ENCODE measurements around the gene IGFBP3. TPM values are rescaled to one million over a fixed set of nuclear protein-coding genes. Genes with fewer than 3 reads are reported as not detected.

The IGFBP3 gene
- total RNA-seq, 3 donors from 2014 or later = 27.0 to 41.5 (median 40.6) TPM

DNA sequence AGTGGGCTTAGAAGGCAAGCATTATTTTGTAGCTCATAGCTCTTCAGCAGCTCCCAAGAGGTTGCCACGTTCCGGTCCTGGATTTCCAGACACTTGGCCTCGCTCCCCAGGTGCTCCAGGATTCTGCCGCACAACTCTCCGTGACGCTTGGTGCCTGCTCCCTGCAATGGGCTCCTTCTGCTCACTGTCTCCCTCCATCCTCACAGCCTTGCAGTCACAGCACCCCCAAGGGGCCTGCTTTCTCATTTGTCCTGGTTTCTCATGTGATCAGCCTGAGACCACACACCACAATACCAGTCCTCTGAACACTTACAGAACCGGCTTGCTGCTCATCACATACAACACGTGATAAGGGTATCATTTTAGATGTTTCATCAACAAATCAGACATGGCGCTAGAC lies 9.8 kb downstream of the IGFBP3 start:
- TF ChIP-seq, protein P1, sequence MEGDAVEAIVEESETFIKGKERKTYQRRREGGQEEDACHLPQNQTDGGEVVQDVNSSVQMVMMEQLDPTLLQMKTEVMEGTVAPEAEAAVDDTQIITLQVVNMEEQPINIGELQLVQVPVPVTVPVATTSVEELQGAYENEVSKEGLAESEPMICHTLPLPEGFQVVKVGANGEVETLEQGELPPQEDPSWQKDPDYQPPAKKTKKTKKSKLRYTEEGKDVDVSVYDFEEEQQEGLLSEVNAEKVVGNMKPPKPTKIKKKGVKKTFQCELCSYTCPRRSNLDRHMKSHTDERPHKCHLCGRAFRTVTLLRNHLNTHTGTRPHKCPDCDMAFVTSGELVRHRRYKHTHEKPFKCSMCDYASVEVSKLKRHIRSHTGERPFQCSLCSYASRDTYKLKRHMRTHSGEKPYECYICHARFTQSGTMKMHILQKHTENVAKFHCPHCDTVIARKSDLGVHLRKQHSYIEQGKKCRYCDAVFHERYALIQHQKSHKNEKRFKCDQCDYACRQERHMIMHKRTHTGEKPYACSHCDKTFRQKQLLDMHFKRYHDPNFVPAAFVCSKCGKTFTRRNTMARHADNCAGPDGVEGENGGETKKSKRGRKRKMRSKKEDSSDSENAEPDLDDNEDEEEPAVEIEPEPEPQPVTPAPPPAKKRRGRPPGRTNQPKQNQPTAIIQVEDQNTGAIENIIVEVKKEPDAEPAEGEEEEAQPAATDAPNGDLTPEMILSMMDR (IDR thresholded peaks at IDR 0.05) = no peak
- Histone ChIP-seq H3K4me1 (ENCODE audit: low read depth) (no peaks in the 10 kb centered on the region), H3K36me3 (ENCODE audit: low read depth) (no peaks in the 10 kb centered on the region), H3K4me3 (no peak overlapping the region), H3K9me3 (no peaks in the 10 kb centered on the region)
- intact Hi-C loops (cut with DNase I, micrococcal nuclease) = loop anchor here in 1 of 2 donors (10.0 kb wide), 1 partner anchor 1263 kb away; no protein-coding TSS in a partner anchor
- no peak for ATAC-seq
- no peak for DNase-seq

GRCh38 chr7:45910855-45911254 lies 10.2 kb downstream of the IGFBP3 start:
- ATAC-seq (no peak), DNase-seq (no peak)
- H3K9me3 ChIP-seq = no peaks in the 10 kb centered on the region
- no peak overlapping the region for H3K4me3 ChIP-seq
- no peaks in the 10 kb centered on the region for H3K4me1 ChIP-seq (ENCODE audit: low read depth)
- H3K36me3 ChIP-seq (ENCODE audit: low read depth) = no peaks in the 10 kb centered on the region
- TF ChIP-seq, protein P1 (IDR thresholded peaks at IDR 0.05) = no peak
- intact Hi-C loops (cut with DNase I, micrococcal nuclease) = loop anchor here in 1 of 2 donors (10.0 kb wide), 1 partner anchor 1264 kb away; no protein-coding TSS in a partner anchor

DNA sequence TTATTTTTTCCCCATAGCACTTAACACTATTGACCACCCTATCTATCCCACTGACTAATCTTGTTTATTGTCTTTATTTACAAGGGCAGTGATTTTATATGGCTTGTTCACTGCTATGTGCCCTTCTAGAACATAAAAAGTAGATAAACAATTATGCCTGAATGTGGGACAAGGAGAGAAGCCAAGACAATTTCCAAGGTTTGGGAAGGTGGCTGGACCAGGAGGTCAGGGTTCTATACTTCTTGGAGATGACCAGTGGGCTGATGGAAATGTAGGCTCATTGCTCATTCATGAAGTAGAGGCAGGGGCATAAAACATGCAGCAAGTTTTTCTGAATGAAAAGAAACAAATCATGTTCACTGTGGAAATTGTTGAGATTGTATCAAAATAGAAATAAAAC lies 11.5 kb downstream of the IGFBP3 start:
- DNase-seq (no peak), ATAC-seq (no peak)
- no peaks in the 10 kb centered on the region for H3K9me3 ChIP-seq
- intact Hi-C loops (cut with DNase I, micrococcal nuclease) = no loop called here
- no peaks in the 10 kb centered on the region for H3K4me1 ChIP-seq (ENCODE audit: low read depth)
- H3K36me3 ChIP-seq (ENCODE audit: low read depth) = no peaks in the 10 kb centered on the region
- no peak overlapping the region for H3K4me3 ChIP-seq
- TF ChIP-seq, protein P1 (IDR thresholded peaks at IDR 0.05) = no peak

- Histone ChIP-seq H3K4me1 (ENCODE audit: low read depth) (no peaks in the 10 kb centered on the region), H3K4me3 (no peak overlapping the region), H3K9me3 (no peaks in the 10 kb centered on the region), H3K36me3 (ENCODE audit: low read depth) (no peaks in the 10 kb centered on the region)
- DNase-seq (no peak), ATAC-seq (no peak)
- TF ChIP-seq, protein P1 (IDR thresholded peaks at IDR 0.05) = no peak
- intact Hi-C loops (cut with DNase I, micrococcal nuclease) = no loop called here
Observed at GRCh38 chr7:45902820-45903219, 18.3 kb downstream of the IGFBP3 start.

DNA sequence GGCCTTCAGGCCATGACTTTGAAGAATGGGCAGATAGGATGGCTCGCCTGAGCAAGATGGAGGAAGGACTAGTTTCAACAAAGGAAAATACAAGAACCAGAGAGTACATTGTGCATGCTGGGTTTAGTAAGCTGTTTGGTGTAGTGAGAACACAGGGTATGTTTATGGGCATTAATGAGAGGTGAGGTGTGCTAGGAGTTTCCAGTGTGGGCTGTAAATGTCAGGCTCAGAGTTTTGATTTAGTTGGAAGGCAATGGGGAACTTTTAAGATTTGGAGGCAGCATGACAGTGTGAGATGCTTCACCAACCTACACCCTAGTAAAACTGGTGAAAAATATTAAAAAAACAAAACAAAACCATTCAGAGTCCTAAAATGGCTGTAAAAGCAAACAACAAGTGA lies 19.5 kb downstream of the IGFBP3 start:
- ATAC-seq = no peak
- Histone ChIP-seq H3K36me3 (ENCODE audit: low read depth) (no peaks in the 10 kb centered on the region), H3K4me3 (no peak overlapping the region), H3K9me3 (no peaks in the 10 kb centered on the region), H3K4me1 (ENCODE audit: low read depth) (no peaks in the 10 kb centered on the region)
- DNase-seq = no peak
- TF ChIP-seq, protein P1 (IDR thresholded peaks at IDR 0.05) = no peak
- intact Hi-C loops (cut with DNase I, micrococcal nuclease) = no loop called here

- no peaks in the 10 kb centered on the region for H3K36me3 ChIP-seq (ENCODE audit: low read depth)
- no peaks in the 10 kb centered on the region for H3K4me1 ChIP-seq (ENCODE audit: low read depth)
- DNase-seq = no peak
- TF ChIP-seq, protein P1 (IDR thresholded peaks at IDR 0.05) = no peak
- ATAC-seq = no peak
- no peaks in the 10 kb centered on the region for H3K9me3 ChIP-seq
- intact Hi-C loops (cut with DNase I, micrococcal nuclease) = no loop called here
- no peak overlapping the region for H3K4me3 ChIP-seq
Observed at GRCh38 chr7:45898222-45898621, 22.9 kb downstream of the IGFBP3 start.
